Measurements from ENCODE around the gene SLC5A10. TPM values are rescaled to one million over a fixed set of nuclear protein-coding genes. Genes with fewer than 3 reads are reported as not detected.

Gene SLC5A10
- total RNA-seq, 1 experiment from 2014 or later: not detected

- Histone ChIP-seq H4K20me1 (ENCODE audit: control insufficient read depth, insufficient read depth, insufficient read length) (no peaks in the 10 kb centered on the region), H2AK5ac (ENCODE audit: insufficient read length, low read length) (no peak overlapping the region), H3K18ac (ENCODE audit: insufficient read length, low read depth, low read length) (no peak overlapping the region), H2BK15ac (ENCODE audit: low read depth, low read length) (no peak overlapping the region), H2BK12ac (ENCODE audit: insufficient read length, low read depth, low read length) (no peak overlapping the region), H3K56ac (ENCODE audit: insufficient read length, low read depth, low read length) (no peak overlapping the region), H2BK20ac (ENCODE audit: low read depth, low read length, poor library complexity, severe bottlenecking) (no peak overlapping the region), H3K9ac (ENCODE audit: extremely low read depth, insufficient read length, low read length) (no peak overlapping the region), H3K4me2 (ENCODE audit: insufficient read depth, insufficient read length, low read length) (no peak overlapping the region), H4K5ac (ENCODE audit: insufficient read length, low read depth, low read length) (no peak overlapping the region), H3K23me2 (ENCODE audit: insufficient read length, low read depth, low read length, poor library complexity, severe bottlenecking) (no peaks in the 10 kb centered on the region), H2BK120ac (ENCODE audit: low read depth, low read length, poor library complexity, severe bottlenecking) (no peak overlapping the region), H3K23ac (ENCODE audit: insufficient read length, low read depth, low read length) (no peak overlapping the region), H3T11ph (ENCODE audit: low read length) (no peak overlapping the region), H3K79me2 (ENCODE audit: insufficient read depth, low read length) (peaks cover 1% of the 10 kb centered on the region; the same call in 1 of the 2 replicates), H3K79me1 (ENCODE audit: insufficient read depth, low read depth, low read length, poor library complexity, severe bottlenecking) (no peaks in the 10 kb centered on the region), H3K14ac (ENCODE audit: insufficient read depth, low read length) (no peak overlapping the region), H3K4me1 (ENCODE audit: insufficient read depth, low read length) (no peaks in the 10 kb centered on the region), H4K91ac (ENCODE audit: insufficient read length, low read depth, low read length) (no peak overlapping the region), H3K27me3 (ENCODE audit: insufficient read depth, low read length) (no peaks in the 10 kb centered on the region), H3K9me3 (ENCODE audit: control insufficient read depth, low read depth, low read length) (no peaks in the 10 kb centered on the region), H2AFZ (ENCODE audit: low read length) (no peak overlapping the region), H3K27ac (ENCODE audit: insufficient read length, low read depth, low read length) (no peak overlapping the region), H3K4ac (ENCODE audit: low read depth, low read length) (no peak overlapping the region), H2BK5ac (ENCODE audit: insufficient read length, low read length) (no peak overlapping the region), H4K8ac (replicated peaks; ENCODE audit: insufficient read length, low read depth, low read length) (no peak overlapping the region)
- no peak for DNase-seq
- H3K9me3 Mint-ChIP-seq: peaks cover 4 to 8% of the 10 kb centered on the region in 2 experiments
- TF ChIP-seq CTCF (conservative IDR thresholded peaks at IDR 0.05): no peak
- H3K36me3 Mint-ChIP-seq (ENCODE audit: insufficient read depth in 1 of 3, low read depth in 3 of 3): peaks cover 20 to 49% (median 33%) of the 10 kb centered on the region in 3 experiments
- no peaks in the 10 kb centered on the region; the same call in 1 of the 2 replicates for H3K27me3 Mint-ChIP-seq (ENCODE audit: low read depth)
- no peak overlapping the region for H3K27ac Mint-ChIP-seq
- H3K4me1 Mint-ChIP-seq: peaks cover 5 to 9% of the 10 kb centered on the region in 2 experiments; a peak in 3 of 4 replicates
- H3K4me3 Mint-ChIP-seq: no peak overlapping the region
- WGBS (ENCODE audit: extremely low coverage, insufficient read length, low lambda C conversion rate): no CpG with 5 or more reads among the region's 2 CpGs
Observed at GRCh38 chr17:18996458-18996857, 44.5 kb downstream of the SLC5A10 start.
